ENCODE measurements around the gene AFF3. TPM values are rescaled to one million over a fixed set of nuclear protein-coding genes. Genes with fewer than 3 reads are reported as not detected.

The AFF3 gene
- total RNA-seq, 1 experiment from 2014 or later, result 0.22 TPM

GRCh38 chr2:99725820-99726219 is 416.6 kb downstream of the AFF3 start:
- H3K27ac ChIP-seq (ENCODE audit: insufficient read length, low read depth, low read length), result no peak overlapping the region

More at GRCh38 chr2:99725820-99726219, 416.6 kb downstream of the AFF3 start:
- Mint-ChIP-seq H3K36me3 (ENCODE audit: insufficient read depth in 1 of 3, low read depth in 3 of 3) (peaks cover 0 to 9% (median 7%) of the 10 kb centered on the region in 3 experiments; a peak in 5 of 7 replicates), H3K4me3 (no peak overlapping the region), H3K4me1 (peaks cover 2 to 3% of the 10 kb centered on the region in 2 experiments; a peak in 1 of 4 replicates), H3K27ac (no peak overlapping the region), H3K27me3 (ENCODE audit: low read depth) (peaks cover 1% of the 10 kb centered on the region; the same call in 1 of the 2 replicates), H3K9me3 (peaks cover 13 to 14% of the 10 kb centered on the region in 2 experiments)
- H3K14ac ChIP-seq (ENCODE audit: insufficient read depth, low read length), result no peak overlapping the region
- H3K27me3 ChIP-seq (ENCODE audit: insufficient read depth, low read length), result no peaks in the 10 kb centered on the region
- no peak overlapping the region for H2AK5ac ChIP-seq (ENCODE audit: insufficient read length, low read length)
- H3T11ph ChIP-seq (ENCODE audit: low read length), result no peak overlapping the region
- H3K23me2 ChIP-seq (ENCODE audit: insufficient read length, low read depth, low read length, poor library complexity, severe bottlenecking), result no peaks in the 10 kb centered on the region
- H4K20me1 ChIP-seq (ENCODE audit: control insufficient read depth, insufficient read depth, insufficient read length), result no peaks in the 10 kb centered on the region
- no peak overlapping the region for H4K8ac ChIP-seq (replicated peaks; ENCODE audit: insufficient read length, low read depth, low read length)
- no peak overlapping the region for H3K18ac ChIP-seq (ENCODE audit: insufficient read length, low read depth, low read length)
- no peak overlapping the region for H4K5ac ChIP-seq (ENCODE audit: insufficient read length, low read depth, low read length)
- H3K9ac ChIP-seq (ENCODE audit: extremely low read depth, insufficient read length, low read length), result no peak overlapping the region
- no peaks in the 10 kb centered on the region for H3K79me1 ChIP-seq (ENCODE audit: insufficient read depth, low read depth, low read length, poor library complexity, severe bottlenecking)
- no peak for DNase-seq
- no peak overlapping the region for H2BK5ac ChIP-seq (ENCODE audit: insufficient read length, low read length)
- H3K23ac ChIP-seq (ENCODE audit: insufficient read length, low read depth, low read length), result no peak overlapping the region
- H3K79me2 ChIP-seq (ENCODE audit: insufficient read depth, low read length), result no peaks in the 10 kb centered on the region
- H3K4me2 ChIP-seq (ENCODE audit: insufficient read depth, insufficient read length, low read length), result no peak overlapping the region
- no peak overlapping the region for H2BK12ac ChIP-seq (ENCODE audit: insufficient read length, low read depth, low read length)
- no peaks in the 10 kb centered on the region; the same call in 1 of the 2 replicates for H3K4me1 ChIP-seq (ENCODE audit: insufficient read depth, low read length)
- H4K91ac ChIP-seq (ENCODE audit: insufficient read length, low read depth, low read length), result no peak overlapping the region
- no peak overlapping the region for H3K56ac ChIP-seq (ENCODE audit: insufficient read length, low read depth, low read length)
- H2BK15ac ChIP-seq (ENCODE audit: low read depth, low read length), result no peak overlapping the region
- no peak overlapping the region for H2AFZ ChIP-seq (ENCODE audit: low read length)
- H2BK20ac ChIP-seq (ENCODE audit: low read depth, low read length, poor library complexity, severe bottlenecking), result no peak overlapping the region
- no peak overlapping the region for H3K4ac ChIP-seq (ENCODE audit: low read depth, low read length)
- H2BK120ac ChIP-seq (ENCODE audit: low read depth, low read length, poor library complexity, severe bottlenecking), result no peak overlapping the region
- H3K9me3 ChIP-seq (ENCODE audit: control insufficient read depth, low read depth, low read length), result no peaks in the 10 kb centered on the region
- peak; percentile 57 for TF ChIP-seq CTCF (conservative IDR thresholded peaks at IDR 0.05)
